ENCODE results near the gene SRF. TPM values are rescaled to one million over a fixed set of nuclear protein-coding genes. Genes with fewer than 3 reads are reported as not detected.

The SRF gene
- total RNA-seq, 4 donors from 2014 or later, result 111 to 183 (median 153) TPM

DNA sequence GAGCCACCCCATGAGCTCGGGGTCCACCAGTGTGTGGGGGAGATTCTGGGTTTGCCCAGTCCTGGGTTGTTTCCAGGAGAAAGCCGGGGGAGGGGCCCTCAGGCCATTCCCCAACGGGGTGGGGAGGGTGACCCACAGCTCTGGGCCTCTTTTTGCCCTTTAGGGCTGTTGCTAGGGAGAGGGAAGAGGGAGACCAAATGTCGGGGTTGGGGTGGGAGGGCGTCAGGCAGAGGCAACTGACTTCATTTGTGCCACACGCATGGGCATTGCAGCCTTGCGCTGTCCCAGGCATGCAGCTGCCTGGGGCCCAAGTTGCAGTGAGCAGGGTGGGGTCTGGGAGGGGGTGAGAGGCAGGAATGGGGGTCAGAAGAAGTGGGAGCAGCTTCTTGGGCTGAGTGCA is 9.0 kb downstream of the SRF start:
- Histone ChIP-seq H3K4me1 (peaks cover 30 to 71% (median 49%) of the 10 kb centered on the region in 4 donors), H3K4me3 (no peak overlapping the region), H3K36me3 (peaks cover 44 to 71% (median 62%) of the 10 kb centered on the region in 4 donors), H3K9me3 (no peaks in the 10 kb centered on the region), H3K27ac (replicated peaks in 1 of 4) (peak overlapping the region; percentile 20 to 85 (median 44)), H3K27me3 (no peaks in the 10 kb centered on the region)
- intact Hi-C loops (cut with DNase I), result no loop called here
- WGBS, result 79% methylated on average over 7 of the region's 7 CpGs
- DNase-seq (ENCODE audit: extremely low spot score), result no peak
- TF ChIP-seq POLR2A (IDR thresholded peaks at IDR 0.05; ENCODE audit: low read depth) (no peak), POLR2AphosphoS5 (IDR thresholded peaks at IDR 0.05) (no peak), EP300 (IDR thresholded peaks at IDR 0.05) (no peak)
- TF ChIP-seq, protein P1, sequence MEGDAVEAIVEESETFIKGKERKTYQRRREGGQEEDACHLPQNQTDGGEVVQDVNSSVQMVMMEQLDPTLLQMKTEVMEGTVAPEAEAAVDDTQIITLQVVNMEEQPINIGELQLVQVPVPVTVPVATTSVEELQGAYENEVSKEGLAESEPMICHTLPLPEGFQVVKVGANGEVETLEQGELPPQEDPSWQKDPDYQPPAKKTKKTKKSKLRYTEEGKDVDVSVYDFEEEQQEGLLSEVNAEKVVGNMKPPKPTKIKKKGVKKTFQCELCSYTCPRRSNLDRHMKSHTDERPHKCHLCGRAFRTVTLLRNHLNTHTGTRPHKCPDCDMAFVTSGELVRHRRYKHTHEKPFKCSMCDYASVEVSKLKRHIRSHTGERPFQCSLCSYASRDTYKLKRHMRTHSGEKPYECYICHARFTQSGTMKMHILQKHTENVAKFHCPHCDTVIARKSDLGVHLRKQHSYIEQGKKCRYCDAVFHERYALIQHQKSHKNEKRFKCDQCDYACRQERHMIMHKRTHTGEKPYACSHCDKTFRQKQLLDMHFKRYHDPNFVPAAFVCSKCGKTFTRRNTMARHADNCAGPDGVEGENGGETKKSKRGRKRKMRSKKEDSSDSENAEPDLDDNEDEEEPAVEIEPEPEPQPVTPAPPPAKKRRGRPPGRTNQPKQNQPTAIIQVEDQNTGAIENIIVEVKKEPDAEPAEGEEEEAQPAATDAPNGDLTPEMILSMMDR (IDR thresholded peaks at IDR 0.05), result no peak

DNA sequence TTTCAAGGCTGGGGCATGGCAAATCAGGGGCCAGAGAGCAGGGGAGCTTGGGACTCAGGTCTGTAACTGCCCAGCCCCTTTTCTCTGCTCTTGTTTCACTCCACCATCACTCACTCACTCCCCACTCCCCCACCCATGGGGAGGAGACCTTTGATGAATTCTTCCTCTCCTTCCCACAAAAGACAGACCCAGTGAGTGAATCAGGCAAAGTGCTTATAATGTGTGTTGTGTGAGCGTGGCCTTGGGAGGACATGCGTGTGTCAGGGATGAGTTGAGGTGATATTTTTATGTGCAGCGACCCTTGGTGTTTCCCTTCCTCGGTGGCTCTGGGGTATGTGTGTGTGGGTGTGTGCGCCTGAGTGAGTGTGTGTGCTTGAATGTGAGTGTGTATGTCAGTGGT is 9.9 kb downstream of the SRF start:
- Histone ChIP-seq H3K27ac (replicated peaks in 1 of 4) (peak overlapping the region; percentile 79 to 85 (median 81)), H3K27me3 (no peaks in the 10 kb centered on the region), H3K4me3 (no peak overlapping the region), H3K36me3 (peaks cover 44 to 71% (median 62%) of the 10 kb centered on the region in 4 donors), H3K4me1 (peaks cover 21 to 67% (median 40%) of the 10 kb centered on the region in 4 donors), H3K9me3 (no peaks in the 10 kb centered on the region)
- 77% methylated on average over 5 of the region's 5 CpGs for WGBS
- TF ChIP-seq EP300 (IDR thresholded peaks at IDR 0.05), result no peak
- TF ChIP-seq POLR2A (IDR thresholded peaks at IDR 0.05; ENCODE audit: low read depth), result no peak
- TF ChIP-seq, protein P1 (IDR thresholded peaks at IDR 0.05), result no peak
- TF ChIP-seq POLR2AphosphoS5 (IDR thresholded peaks at IDR 0.05), result no peak
- no peak for DNase-seq (ENCODE audit: extremely low spot score)
- intact Hi-C loops (cut with DNase I), result no loop called here

DNA sequence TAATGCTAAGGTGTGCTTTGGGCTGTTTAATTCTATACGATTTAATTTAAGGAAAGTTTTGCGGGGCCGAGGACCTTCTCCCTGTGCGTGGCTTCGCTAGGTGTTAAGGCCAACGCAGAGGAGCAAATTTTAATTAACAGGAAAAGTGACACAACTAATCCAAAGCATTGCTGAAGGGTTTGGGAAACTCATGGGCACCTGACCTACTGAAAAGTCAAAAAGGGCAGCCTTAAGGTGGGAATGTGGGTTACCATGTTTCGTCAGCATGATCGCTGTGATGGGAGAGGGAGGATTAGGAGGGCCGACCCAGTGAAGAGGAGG is 10.5 kb downstream of the SRF start:
- DNase-seq (ENCODE audit: extremely low spot score), result no peak
- H3K9me3 ChIP-seq, result no peaks in the 10 kb centered on the region
- TF ChIP-seq, protein P1 (IDR thresholded peaks at IDR 0.05), result no peak
- no peak for TF ChIP-seq POLR2AphosphoS5 (IDR thresholded peaks at IDR 0.05)
- no peak for TF ChIP-seq EP300 (IDR thresholded peaks at IDR 0.05)
- no peak for TF ChIP-seq POLR2A (IDR thresholded peaks at IDR 0.05; ENCODE audit: low read depth)
- peaks cover 17 to 61% (median 34%) of the 10 kb centered on the region in 4 donors for H3K4me1 ChIP-seq
- no peaks in the 10 kb centered on the region for H3K27me3 ChIP-seq
- H3K4me3 ChIP-seq, result peak overlapping the region; percentile 69 to 88 (median 81)
- H3K27ac ChIP-seq (replicated peaks in 1 of 4), result peak overlapping the region; percentile 79 to 85 (median 81)
- H3K36me3 ChIP-seq, result peaks cover 41 to 71% (median 62%) of the 10 kb centered on the region in 4 donors
- intact Hi-C loops (cut with DNase I), result no loop called here
- WGBS, result 38% methylated on average over 9 of the region's 9 CpGs

DNA sequence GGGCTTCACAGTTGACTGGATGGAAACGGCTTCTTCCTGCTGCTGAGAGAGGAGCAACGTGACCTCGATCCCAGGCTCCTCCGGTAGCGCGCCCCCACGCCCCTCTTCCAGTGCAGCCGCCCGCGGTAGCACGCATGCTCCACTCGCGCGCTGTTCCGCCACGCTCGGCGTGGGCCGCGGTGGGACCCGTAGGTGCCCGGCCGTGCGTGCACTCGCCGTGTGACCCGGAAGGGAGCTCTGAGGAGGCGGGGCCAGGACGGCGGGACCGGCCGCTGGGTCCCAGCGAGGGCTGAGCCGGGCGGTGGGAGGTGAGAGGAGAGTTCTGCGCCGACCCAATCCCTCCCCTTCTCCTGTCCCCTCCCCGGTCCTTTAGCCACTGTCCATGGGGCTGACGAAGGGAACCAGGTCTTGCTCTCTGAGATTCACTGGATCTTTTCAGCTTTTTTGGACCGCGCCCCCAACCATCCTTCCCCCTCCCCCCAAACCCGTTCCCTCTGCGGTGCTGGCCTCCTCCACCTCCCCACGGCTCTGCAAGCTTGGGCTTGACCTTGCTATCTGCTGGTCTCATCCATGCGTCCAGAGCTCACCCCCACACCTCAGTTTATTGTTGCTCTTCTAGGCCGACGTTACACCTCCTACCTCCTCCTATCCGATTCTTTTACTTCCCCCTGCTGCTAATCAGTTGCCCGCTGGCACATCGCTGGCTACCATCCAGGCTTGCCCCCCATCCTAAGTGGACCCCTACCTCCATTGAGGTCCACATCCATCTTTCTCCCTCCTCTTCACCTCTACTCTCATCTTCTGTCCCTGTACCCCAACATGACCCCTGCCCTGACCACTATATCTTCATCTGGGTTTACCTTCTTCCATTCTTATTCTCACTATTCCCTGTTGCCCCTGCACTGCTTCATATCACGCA is 11.1 kb downstream of the SRF start, which contains the start of gene CUL9:
Gene CUL9 (plus strand): TSS at position 255 of the 919 bp plus-strand sequence. CDS start 2,115 bp downstream, outside the sequence.
- peaks cover 17 to 59% (median 33%) of the 10 kb centered on the region in 4 donors for H3K4me1 ChIP-seq
- WGBS, result 1% methylated on average over 24 of the region's 51 CpGs
- no peak for DNase-seq (ENCODE audit: extremely low spot score)
- peak within 1 kb of the TSS; percentile 69 to 88 (median 81) for H3K4me3 ChIP-seq
- intact Hi-C loops (cut with DNase I), result no loop called here
- TF ChIP-seq EP300 (IDR thresholded peaks at IDR 0.05) (no peak), POLR2AphosphoS5 (IDR thresholded peaks at IDR 0.05) (peak; percentile 95 to 98), POLR2A (IDR thresholded peaks at IDR 0.05; ENCODE audit: low read depth) (no peak)
- TF ChIP-seq, protein P1 (IDR thresholded peaks at IDR 0.05), result peak in 1 of 3 experiments; percentile 28
- H3K27ac ChIP-seq (replicated peaks in 1 of 4), result peak within 1 kb of the TSS; percentile 79 to 85 (median 81)
- no peaks in the 10 kb centered on the region for H3K9me3 ChIP-seq
- no peaks in the 10 kb centered on the region for H3K27me3 ChIP-seq
- peaks cover 37 to 71% (median 63%) of the 10 kb centered on the region in 4 donors for H3K36me3 ChIP-seq
